PC-3 (cell line): Measurements from ENCODE around the gene MARCHF3. TPM values are rescaled to one million over a fixed set of nuclear protein-coding genes. Genes with fewer than 3 reads are reported as not detected.

Experiments used
- ATAC-seq: fragments of 200-7000 bp; cut with Tn5 transposase; 2 replicates; pipeline ENCODE4 v1.9.1; 2020; ENCODE audit warnings: mild to moderate bottlenecking, moderate library complexity
- BruUV-seq: library from RNA; stranded (reverse); fragments of 400-500 nt; replicated peaks from 2 replicates; lab custom pipeline; 2021; lab: Mats Ljungman, UMichigan
- CTCF ChIA-PET: fragments of 300-600 bp; sonication (Branson Sonifier 250); formaldehyde crosslinking; loops from one replicate; lab custom pipeline; 2022; ENCODE audit warnings: antibody characterized with exemption; lab: Charles Lee
- POLR2A ChIA-PET: fragments of 300-600 bp; sonication (Branson Sonifier 250); formaldehyde crosslinking; loops from one replicate; lab custom pipeline; 2022; ENCODE audit warnings: antibody characterized with exemption; ENCODE audit not compliant: unreplicated experiment; lab: Charles Lee
- DNase-seq: peaks from one replicate; pipeline ENCODE4 v3.0.0-alpha.2; 2015
- H2AFZ ChIP-seq: fragments of 300-600 bp; sonication (generic); 2 replicates; pipeline ENCODE4 v1.6.0; 2016; ENCODE audit warnings: antibody characterized with exemption, low read length
- H3F3A ChIP-seq: fragments of 300-600 bp; sonication (generic); one replicate; pipeline ENCODE4 v1.6.0; 2017; ENCODE audit warnings: antibody characterized with exemption, low read length, control low read depth, mild to moderate bottlenecking; ENCODE audit not compliant: unreplicated experiment
- H3K27ac ChIP-seq: fragments of 300-600 bp; sonication (generic); 2 replicates; pipeline ENCODE4 v1.5.1; 2016; ENCODE audit warnings: mild to moderate bottlenecking, low read length
- H3K27me3 ChIP-seq: fragments of 300-600 bp; sonication (generic); 2 replicates; pipeline ENCODE4 v1.6.1; 2016; ENCODE audit warnings: low read length, mixed read lengths
- H3K36me3 ChIP-seq: fragments of 300-600 bp; sonication (generic); 2 replicates; pipeline ENCODE4 v1.6.1; 2016; ENCODE audit warnings: low read depth, mixed run types, low read length, mixed read lengths
- H3K4me1 ChIP-seq: fragments of 300-600 bp; sonication (generic); 2 replicates; pipeline ENCODE4 v1.5.1; 2016; ENCODE audit warnings: low read length; ENCODE audit not compliant: insufficient read depth
- H3K4me2 ChIP-seq: fragments of 300-600 bp; sonication (generic); 2 replicates; pipeline ENCODE4 v1.6.0; 2016; ENCODE audit warnings: low read length
- H3K4me3 ChIP-seq: fragments of 300-600 bp; sonication (generic); 2 replicates; pipeline ENCODE4 v1.5.1; 2016; ENCODE audit warnings: mild to moderate bottlenecking, low read length, mixed read lengths
- H3K79me2 ChIP-seq: fragments of 300-600 bp; sonication (generic); 2 replicates; pipeline ENCODE4 v1.6.1; 2017; ENCODE audit warnings: low read length, mixed read lengths
- H3K9ac ChIP-seq: fragments of 300-600 bp; sonication (generic); 2 replicates; pipeline ENCODE4 v1.6.0; 2016; ENCODE audit warnings: mild to moderate bottlenecking, low read length
- H3K9me2 ChIP-seq: fragments of 300-600 bp; sonication (generic); replicated peaks from 2 replicates; pipeline ENCODE4 v1.6.1; 2016; ENCODE audit warnings: mixed run types, low read length, mixed read lengths
- H3K9me3 ChIP-seq: fragments of 300-600 bp; sonication (generic); 2 replicates; pipeline ENCODE4 v1.6.1; 2016; ENCODE audit warnings: low read length, mixed read lengths
- H4K20me1 ChIP-seq: fragments of 300-600 bp; sonication (generic); 2 replicates; pipeline ENCODE4 v1.6.1; 2016; ENCODE audit warnings: low read length, mixed read lengths
- EZH2 ChIP-seq: fragments of 300-600 bp; sonication (generic); IDR thresholded peaks from one replicate; pipeline ENCODE4 v1.6.1; 2017; ENCODE audit warnings: antibody characterized with exemption, mild to moderate bottlenecking, low read length; ENCODE audit not compliant: unreplicated experiment
- EZH2phosphoT487 ChIP-seq: fragments of 300-600 bp; sonication (generic); IDR thresholded peaks from 2 replicates; pipeline ENCODE4 v1.6.1; 2018; ENCODE audit warnings: mild to moderate bottlenecking, antibody characterized with exemption, low read length, borderline replicate concordance
- intact Hi-C: fragments of 100-400 bp; cut with micrococcal nuclease; formaldehyde crosslinking; loops from 2 replicates; pipeline ENCODE4 v1.9.0; 2023
- total RNA-seq: library from RNA; depleted of rRNA; stranded (reverse); fragments of >200 nt; gene quantifications from 2 replicates; pipeline ENCODE4 v1.2.3, GENCODE V29; 2014
- TF ChIP-seq, protein P1 (sequence below): fragments of 300-600 bp; sonication (generic); conservative IDR thresholded peaks from 2 replicates; pipeline ENCODE4 v1.5.1; 2017; ENCODE audit warnings: antibody characterized with exemption, low read depth, mild to moderate bottlenecking, low read length

The MARCHF3 gene
- total RNA-seq, 1 experiment from 2014 or later = 2.5 TPM

DNA sequence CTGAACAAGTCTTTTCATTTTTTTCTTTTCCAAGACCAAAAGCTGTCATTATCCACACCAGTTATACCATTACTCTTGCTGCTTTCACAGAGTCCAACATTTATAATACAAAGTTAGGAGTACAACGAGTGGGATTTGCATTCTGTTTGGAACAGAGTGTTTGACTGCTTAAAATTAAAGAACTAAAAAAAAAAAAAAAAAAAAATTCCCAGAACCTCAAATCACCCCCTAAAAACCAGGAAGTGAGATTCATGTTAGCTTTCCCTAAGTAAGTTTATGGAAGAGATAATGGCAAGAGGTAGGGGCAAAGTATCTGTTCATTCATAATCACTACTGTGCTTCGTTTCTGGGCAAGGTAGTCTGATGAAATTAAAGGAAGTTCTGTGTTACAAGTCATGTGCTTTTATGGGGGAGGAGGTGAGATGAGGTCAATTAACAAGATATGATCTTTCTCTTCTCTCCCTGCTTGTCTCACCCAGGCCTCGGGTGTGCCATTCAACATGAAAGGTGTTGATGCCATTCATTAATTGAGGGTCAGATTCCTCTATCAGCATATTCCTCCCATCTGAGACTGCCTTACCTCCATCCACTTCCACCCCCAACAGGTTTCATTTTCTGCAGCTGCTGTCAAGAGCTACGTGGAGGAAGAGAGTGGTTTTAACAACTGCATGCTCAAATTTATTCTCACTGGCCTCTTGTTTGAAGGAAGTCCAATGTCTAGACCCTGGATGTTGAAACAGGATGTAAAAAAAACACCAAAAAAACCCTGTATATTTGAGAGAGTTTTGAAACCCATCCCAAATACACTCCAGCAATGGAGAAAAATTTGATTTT lies 58.1 kb downstream of the MARCHF3 start:
- no peak overlapping the region for H3K4me2 ChIP-seq
- intact Hi-C loops = no loop called here
- CTCF ChIA-PET = no interaction called here
- H3K79me2 ChIP-seq = no peaks in the 10 kb centered on the region
- H3F3A ChIP-seq = no peaks in the 10 kb centered on the region
- H3K9me3 ChIP-seq = no peaks in the 10 kb centered on the region
- no peak for TF ChIP-seq EZH2phosphoT487
- no peak for TF ChIP-seq EZH2
- no peak overlapping the region for H3K27ac ChIP-seq
- H3K27me3 ChIP-seq = no peaks in the 10 kb centered on the region
- H4K20me1 ChIP-seq = no peaks in the 10 kb centered on the region
- POLR2A ChIA-PET = no interaction called here
- ATAC-seq = no peak
- no peak overlapping the region for H3K4me3 ChIP-seq
- no peaks in the 10 kb centered on the region for H3K4me1 ChIP-seq
- BruUV-seq = no TSS peak
- no peaks in the 10 kb centered on the region for H3K9me2 ChIP-seq
- H3K9ac ChIP-seq = no peak overlapping the region
- no peak overlapping the region for H2AFZ ChIP-seq
- H3K36me3 ChIP-seq = no peaks in the 10 kb centered on the region
- no peak for DNase-seq

DNA sequence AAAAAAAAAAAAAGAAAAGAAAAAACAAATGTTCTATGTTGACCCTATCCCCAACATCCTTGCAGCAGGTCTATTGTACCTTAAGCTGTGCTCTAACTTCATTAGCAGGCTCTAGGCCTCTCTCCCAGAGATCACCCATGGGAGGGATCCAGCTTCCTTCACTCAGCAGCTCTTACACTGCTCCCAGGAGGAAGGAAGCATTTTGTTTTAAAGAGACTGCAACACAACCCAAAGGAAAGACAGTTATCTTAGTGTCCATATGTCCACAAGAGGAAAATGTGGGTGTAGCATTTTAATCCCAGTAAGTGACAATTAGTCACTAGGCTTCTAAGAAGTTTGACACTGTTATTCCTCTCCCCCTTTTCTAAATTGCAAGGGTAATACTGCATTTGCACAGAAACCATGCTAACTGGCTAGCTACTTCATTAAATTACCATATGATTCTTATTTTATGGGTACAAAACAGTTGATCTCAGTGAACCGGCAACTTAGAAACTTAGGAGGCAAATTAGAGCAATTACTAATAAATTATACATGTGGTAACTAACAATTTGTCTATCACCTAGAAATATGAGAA lies 58.8 kb downstream of the MARCHF3 start:
- no peak overlapping the region for H3K4me3 ChIP-seq
- intact Hi-C loops = no loop called here

DNA sequence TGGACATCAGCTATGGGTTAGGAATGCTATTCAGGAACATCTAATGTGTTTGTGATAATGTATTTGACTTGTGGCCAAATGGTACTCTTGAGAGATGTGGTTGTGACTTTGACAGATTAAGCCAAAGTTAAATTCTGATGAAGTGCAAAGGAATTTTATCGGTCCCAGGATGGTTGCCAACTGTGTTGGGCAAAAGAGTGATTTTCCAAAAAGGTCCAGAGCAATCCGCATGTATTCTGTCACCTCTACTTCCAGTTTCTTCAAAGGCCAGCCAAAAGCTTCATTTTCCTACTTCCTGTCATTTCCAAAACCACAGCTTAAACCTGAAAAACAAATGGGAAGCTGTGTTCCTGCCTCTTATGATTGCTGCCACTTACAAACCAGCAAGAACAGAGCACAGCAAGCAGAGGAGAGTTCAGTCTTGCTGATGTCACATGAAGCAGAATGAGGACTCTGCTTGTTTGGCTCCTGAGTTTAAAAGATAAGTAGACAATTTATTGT lies 59.8 kb downstream of the MARCHF3 start:
- intact Hi-C loops = no loop called here
- H2AFZ ChIP-seq = no peak overlapping the region
- H3K79me2 ChIP-seq = no peaks in the 10 kb centered on the region
- no peaks in the 10 kb centered on the region for H3K27me3 ChIP-seq
- H3F3A ChIP-seq = no peaks in the 10 kb centered on the region
- no peaks in the 10 kb centered on the region for H3K9me3 ChIP-seq
- no peak overlapping the region for H3K9ac ChIP-seq
- H3K4me1 ChIP-seq = peaks cover 5% of the 10 kb centered on the region
- no peak overlapping the region for H3K4me3 ChIP-seq
- DNase-seq = peak; percentile 47
- no peak for ATAC-seq
- ChIA-PET CTCF (no interaction called here), POLR2A (no interaction called here)
- no TSS peak for BruUV-seq
- TF ChIP-seq, protein P1, sequence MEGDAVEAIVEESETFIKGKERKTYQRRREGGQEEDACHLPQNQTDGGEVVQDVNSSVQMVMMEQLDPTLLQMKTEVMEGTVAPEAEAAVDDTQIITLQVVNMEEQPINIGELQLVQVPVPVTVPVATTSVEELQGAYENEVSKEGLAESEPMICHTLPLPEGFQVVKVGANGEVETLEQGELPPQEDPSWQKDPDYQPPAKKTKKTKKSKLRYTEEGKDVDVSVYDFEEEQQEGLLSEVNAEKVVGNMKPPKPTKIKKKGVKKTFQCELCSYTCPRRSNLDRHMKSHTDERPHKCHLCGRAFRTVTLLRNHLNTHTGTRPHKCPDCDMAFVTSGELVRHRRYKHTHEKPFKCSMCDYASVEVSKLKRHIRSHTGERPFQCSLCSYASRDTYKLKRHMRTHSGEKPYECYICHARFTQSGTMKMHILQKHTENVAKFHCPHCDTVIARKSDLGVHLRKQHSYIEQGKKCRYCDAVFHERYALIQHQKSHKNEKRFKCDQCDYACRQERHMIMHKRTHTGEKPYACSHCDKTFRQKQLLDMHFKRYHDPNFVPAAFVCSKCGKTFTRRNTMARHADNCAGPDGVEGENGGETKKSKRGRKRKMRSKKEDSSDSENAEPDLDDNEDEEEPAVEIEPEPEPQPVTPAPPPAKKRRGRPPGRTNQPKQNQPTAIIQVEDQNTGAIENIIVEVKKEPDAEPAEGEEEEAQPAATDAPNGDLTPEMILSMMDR = no peak
- TF ChIP-seq EZH2phosphoT487 = no peak
- TF ChIP-seq EZH2 = no peak
- H3K27ac ChIP-seq = no peak overlapping the region
- H3K36me3 ChIP-seq = no peaks in the 10 kb centered on the region
- H3K4me2 ChIP-seq = no peak overlapping the region
- H4K20me1 ChIP-seq = no peaks in the 10 kb centered on the region
- no peaks in the 10 kb centered on the region for H3K9me2 ChIP-seq

More for the DNA sequence above, 58.8 kb downstream of the MARCHF3 start:
- no peaks in the 10 kb centered on the region for H4K20me1 ChIP-seq
- CTCF ChIA-PET = no interaction called here
- no TSS peak for BruUV-seq
- ATAC-seq (no peak), DNase-seq (no peak)
- no peaks in the 10 kb centered on the region for H3K9me2 ChIP-seq
- H3K27ac ChIP-seq = no peak overlapping the region
- H3K36me3 ChIP-seq = no peaks in the 10 kb centered on the region
- no peak overlapping the region for H2AFZ ChIP-seq
- H3K9ac ChIP-seq = no peak overlapping the region
- no peaks in the 10 kb centered on the region for H3K79me2 ChIP-seq
- H3K4me2 ChIP-seq = no peak overlapping the region
- H3F3A ChIP-seq = no peaks in the 10 kb centered on the region
- no peaks in the 10 kb centered on the region for H3K4me1 ChIP-seq
- no peaks in the 10 kb centered on the region for H3K27me3 ChIP-seq
- POLR2A ChIA-PET = no interaction called here
- TF ChIP-seq, protein P1 = no peak
- TF ChIP-seq EZH2phosphoT487 = no peak
- TF ChIP-seq EZH2 = no peak
- H3K9me3 ChIP-seq = no peaks in the 10 kb centered on the region
